ENCODE results near the gene IGHMBP2. TPM values are rescaled to one million over a fixed set of nuclear protein-coding genes. Genes with fewer than 3 reads are reported as not detected.
"Not testable (repeated sequence)": the region's sequence is repeated elsewhere in the genome, so short reads cannot be mapped to it uniquely, and the experiment has no call there.

Gene IGHMBP2
- 11.0 TPM for polyA plus RNA-seq (2013, experiment 1 of 2; ENCODE audit: insufficient read length)
- 12.5 TPM for polyA plus RNA-seq (2013, experiment 2 of 2; ENCODE audit: insufficient read length)

DNA sequence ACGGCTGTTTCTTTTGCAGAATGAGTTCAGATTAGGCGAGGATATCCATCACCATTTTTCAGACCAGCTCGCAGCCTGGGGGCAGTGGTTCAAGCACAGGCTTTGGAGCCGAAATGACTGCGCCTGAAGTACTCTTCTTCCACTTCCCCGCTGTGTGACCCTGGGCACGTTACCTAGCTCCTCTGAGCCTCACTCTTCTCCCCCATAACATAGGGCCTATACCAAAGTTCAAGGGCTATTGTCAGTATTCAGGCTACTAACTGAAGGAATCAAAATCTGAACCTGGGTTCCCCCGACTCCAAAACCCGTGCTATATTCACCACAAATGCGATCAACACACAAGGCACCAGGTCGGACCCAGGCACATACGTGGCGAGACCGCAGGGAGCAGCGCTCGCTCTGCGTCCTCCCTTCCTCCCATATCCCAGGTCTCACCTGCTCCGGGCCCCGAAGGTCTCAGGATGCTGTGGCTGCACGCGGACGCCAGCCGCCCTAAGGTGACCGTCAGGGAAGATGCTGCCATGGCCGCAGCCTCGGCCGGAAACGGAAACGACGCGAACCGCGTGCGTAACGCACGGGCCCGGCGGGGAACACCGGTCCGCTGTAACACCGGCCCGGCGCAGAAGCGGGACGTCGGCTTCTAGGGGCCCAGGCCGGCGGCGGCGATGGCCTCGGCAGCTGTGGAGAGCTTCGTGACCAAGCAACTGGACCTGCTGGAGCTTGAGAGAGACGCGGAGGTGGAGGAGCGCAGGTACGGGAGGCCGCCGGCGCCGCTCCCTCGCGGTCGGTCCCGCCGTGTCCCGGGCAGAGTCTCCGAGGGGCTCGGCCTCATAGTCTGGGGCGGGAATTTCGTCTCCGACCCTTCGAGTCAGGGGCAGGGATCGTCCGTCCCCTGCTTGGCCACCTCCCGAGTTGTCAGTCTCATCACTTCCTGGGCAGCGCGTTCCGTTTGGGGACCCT is at the start of gene IGHMBP2, which contains the start of gene MRPL21:
Gene IGHMBP2, plus strand, starts transcription at position 604 of the 960 bp plus-strand sequence. Its CDS starts 62 bp downstream, at position 666.
Gene MRPL21, minus strand, starts transcription at position 545 of the 960 bp plus-strand sequence. Its CDS starts 22 bp downstream, at position 523.
- DNase-seq = peak; percentile 83

DNA sequence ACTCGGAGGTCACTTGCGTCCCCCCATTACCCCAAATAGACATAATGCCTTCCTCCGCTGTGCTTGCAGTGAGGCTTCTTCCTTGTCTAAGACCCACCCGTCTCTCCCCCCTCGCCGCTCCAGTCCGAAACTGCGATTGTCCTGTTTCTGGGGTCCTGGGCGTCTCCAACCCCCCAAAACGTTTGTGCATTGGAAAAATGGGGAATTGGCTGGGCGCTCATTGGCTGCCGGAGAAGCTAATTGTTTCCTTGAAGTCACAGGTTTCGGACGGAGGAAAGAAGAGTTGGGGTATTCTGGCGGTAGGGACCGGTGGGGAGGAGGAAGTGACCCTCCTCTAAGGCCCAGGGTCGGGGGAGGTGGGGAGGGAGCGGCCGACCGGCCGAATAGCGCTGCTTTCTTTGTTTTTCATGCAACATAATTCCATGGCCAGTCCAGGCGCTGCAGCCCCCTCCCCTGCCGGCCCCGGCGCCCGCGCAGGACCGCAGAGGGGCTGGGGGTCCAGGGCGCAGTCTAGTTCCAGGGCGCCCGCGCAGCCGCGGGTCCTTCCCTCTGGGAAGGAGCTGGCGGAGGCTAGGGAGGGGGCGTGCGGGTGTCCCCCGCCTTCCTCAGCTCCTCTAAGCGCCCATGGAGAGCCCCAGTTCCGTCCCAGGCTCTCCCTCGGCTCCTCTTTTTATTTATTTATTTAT is 49.3 kb upstream of the IGHMBP2 start:
- no peak for DNase-seq

DNA sequence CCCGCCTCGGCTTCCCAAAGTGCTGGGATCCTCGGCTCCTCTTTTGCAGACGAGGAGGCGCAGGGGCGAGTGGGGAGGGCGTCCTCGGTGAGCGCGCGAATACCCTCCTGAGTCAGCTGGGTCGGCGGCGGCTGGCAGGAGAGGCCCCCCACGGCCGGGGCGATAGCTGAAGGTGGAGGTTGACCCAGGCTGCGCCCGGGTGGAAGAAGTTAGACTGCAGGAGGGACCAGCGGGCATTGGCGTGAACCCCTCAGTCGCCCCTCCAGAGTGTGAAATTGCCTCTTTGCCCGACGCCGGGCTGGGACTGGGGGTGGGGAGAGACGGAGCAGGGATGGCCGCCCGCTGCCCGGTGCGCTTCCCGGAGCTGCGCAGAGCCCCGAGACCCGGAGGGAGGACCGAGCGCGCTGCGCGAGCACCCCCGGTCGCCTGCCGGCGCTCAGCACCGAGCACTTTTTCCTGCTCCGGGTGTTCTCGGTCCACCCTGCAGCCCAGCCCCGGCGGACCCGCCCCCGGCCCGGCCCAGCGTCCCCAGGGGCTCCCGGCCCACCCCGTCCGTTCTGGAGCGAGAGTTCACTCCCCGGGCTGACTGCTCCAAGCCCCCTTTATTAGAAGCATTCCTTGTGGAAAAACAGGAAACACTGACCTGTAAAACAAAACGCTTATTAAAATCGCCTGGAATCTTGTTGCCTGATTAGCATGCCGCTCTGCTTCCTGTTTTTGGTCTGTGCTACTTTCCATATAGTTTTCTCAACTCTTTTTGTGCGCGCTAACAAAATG is 48.3 kb upstream of the IGHMBP2 start:
- DNase-seq = no peak

DNA sequence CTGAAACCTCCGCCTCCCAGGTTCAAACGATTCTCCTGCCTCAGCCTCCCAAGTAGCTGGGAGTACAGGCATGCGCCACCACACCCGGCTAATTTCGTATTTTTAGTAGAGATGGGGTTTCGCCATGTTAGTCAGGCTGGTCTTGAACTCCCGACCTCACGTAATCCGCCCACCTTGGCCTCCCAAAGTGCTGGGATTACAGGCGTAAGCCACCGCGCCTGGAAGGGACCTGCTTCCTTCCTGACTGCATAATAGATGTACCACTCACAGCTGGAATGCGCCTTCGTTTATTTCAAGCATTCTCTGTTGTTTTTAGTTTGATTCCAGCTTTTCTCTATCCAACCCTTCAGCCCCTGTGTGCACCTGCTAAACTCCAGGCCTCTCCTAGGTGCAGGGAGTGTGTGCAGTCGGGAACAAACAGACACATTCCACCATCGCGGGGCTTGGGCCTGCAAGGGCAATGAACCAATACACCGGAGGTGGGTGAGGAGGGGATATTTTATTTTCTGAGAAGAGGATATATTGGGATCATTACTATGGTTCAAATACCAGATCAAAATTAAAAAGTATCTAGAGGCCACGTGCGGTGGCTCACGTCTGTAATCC is 47.2 kb upstream of the IGHMBP2 start:
- DNase-seq = not testable (repeated sequence)

DNA sequence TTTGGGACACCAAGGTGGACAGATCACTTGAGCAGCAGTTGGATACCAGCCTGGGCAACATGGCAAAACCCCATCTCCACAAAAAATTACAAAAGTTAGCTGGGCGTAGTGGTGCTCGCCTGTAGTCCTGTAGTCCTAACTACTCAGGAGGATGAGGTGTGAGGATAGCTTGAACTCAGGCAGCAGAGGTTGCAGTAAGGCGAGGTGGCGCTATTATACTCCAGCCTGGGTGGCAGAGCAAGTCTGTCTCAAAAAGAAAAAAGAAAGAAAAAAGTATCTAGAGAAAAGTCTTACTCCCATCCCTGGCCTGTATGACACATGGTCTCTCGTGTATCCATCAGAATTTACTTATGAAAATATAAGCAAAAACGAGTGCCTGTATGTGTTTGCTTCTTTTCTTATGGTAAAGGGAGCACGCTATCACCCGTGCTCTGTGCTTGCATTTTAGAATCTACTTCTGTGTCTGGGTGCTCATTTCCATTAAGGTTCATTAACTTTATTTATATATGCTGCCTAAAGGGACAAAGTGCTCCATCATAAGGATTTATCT is 46.6 kb upstream of the IGHMBP2 start:
- DNase-seq = no peak

DNA sequence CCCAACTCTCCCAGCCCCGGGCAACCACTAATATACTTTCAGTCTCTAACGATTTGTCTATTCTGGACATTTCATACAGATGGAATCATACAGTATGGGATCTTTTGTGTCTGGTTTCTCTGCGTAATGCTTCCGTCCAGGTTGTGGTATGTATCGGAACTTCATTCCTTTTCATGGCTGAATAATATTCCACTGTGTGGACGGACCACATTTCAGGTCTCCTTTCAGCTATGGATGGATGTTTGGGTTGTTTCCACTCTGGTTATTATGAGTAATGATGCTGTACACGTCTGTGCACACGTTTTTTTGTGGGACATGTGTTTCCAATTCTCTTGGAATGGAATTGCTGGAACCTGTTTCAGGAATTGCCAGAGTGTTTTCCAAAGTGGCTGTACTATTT is 44.6 kb upstream of the IGHMBP2 start:
- DNase-seq = no peak

DNA sequence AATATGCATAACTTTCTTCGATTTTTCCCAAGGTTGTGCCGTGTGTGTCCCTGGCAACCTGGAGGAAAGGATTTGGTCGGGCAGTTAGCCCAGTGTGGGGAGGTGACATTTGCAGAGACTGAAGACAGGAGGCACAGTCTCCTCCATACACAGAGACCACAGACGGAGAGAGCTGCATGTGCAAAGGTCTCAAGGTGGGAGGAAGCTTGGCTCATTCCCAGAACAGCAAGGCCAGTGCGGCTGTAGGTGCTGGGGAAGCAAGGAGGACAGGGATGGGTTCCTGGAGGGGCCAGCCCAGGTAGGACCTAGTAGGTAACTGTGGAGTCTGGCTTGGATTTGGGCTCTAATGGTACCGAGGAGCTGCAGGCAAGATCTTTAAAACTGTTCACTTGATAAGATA is 41.3 kb upstream of the IGHMBP2 start:
- DNase-seq = no peak

DNA sequence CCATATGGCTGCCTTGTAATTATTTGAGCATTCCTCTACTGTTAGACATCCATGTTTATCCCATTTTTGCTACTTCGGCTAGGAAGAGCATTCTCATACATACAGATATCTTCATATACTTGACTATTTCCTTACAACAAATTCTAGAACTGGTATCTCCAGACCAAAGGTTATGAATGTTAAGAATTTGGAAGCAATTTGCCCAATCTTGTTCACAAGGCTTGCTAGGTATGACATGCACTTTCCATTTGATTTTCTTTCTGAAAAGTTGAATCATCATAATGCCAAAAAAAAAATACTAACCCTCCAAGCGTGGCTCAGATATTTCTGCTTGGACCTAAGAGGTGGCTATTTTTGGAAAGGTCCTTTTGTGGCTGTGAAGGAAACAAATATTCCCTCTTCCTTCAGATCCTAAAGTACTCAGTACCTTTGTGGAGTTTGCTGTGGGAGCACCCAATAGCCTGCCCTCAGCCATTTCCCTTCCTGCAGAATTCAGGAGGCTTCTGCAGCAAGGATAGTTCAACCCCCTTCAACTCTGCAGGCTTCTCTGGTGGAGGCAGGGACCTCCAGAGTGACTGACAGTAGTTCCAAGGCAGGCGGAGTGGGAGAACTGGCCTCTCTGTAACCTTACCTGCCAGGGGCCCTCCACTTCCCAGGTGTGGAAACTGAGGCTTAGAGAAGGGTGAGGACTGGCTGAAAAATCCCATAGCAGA is 40.0 kb upstream of the IGHMBP2 start:
- no peak for DNase-seq

DNA sequence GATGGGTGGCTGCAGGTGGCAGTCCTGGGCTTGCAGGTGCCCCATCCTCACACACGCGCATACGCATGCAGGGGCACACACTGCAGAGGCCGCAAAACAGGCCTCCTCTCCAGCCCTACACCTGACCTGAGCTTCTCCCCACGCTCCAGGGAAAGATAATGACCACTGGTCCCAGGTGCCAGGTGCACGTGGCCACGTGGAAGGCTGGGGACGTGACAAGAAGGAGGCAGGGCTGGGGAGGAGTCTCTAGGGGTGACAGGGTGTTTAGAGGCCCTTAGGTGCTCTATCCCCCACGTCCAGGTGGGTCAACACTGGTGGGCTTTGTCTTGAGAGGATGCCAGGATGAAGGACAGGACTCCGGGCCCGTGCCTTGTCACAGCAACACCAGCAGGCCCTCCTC is 38.5 kb upstream of the IGHMBP2 start:
- no peak for DNase-seq

DNA sequence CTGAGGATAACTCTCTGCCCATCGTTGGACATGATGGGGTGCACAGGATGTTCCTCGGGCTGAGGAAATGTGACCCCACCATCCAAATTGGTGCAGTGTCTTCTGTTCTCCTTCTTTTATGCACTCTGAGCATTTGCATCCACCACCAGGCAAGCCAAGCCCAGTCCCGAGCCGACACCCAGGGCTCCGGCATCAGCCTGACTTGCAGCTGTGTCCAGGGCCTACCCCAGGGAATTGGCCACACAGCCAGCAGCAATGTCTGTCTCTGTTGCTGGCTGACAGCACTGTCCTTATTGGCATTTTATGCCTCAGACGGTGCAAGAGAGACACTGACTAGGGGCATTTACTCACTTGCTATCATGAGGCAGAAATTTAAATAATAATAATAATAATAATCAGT is 36.6 kb upstream of the IGHMBP2 start:
- no peak for DNase-seq

DNA sequence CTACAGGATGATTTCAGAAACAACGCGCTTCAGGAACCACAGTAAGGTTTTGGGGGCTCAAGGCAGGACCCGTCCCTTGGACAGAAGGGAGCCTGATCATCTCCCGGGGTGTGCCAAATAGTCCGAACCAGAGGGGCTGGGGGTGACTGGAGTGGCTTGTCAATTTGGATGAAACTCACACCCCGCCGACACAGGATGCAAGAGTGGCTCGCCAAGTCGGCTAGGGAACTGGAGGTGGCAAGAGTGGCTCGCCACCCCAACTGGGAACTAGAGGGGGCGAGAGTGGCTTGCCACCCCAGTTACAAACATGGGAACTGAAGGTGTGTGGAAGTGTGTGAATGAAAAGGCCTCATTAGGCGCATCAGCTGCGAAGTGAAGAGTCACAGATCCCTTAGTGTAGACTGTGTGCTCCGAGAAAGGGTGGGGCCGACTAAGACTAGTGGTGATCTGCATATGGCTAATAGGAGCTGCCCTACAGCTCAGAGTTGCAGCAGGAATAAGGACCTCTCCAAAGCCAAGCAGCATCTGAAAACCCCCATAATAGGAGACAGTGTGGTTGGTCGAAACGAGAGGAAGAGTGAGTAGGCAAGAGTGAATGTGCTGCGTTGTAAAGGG is 35.4 kb upstream of the IGHMBP2 start:
- DNase-seq = no peak

DNA sequence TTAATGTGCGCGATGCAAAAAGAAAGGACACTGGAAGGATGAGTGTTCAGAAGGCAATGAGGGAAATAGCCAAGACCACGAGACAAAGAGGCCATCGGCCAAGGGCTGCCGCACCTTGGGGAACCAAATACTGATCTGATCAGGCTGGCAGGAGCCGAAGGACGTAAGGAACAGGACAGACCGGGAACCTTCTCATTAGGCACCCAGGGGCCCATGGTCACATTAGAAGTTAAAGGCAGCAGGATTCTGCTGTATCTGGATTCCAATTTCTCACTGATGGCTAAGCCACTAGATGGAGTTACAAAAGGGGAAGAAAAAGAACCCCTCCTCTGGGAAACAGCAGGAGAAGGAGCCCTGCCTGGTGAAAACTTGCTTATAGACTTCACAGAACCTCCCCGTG is 33.2 kb upstream of the IGHMBP2 start:
- DNase-seq = no peak

DNA sequence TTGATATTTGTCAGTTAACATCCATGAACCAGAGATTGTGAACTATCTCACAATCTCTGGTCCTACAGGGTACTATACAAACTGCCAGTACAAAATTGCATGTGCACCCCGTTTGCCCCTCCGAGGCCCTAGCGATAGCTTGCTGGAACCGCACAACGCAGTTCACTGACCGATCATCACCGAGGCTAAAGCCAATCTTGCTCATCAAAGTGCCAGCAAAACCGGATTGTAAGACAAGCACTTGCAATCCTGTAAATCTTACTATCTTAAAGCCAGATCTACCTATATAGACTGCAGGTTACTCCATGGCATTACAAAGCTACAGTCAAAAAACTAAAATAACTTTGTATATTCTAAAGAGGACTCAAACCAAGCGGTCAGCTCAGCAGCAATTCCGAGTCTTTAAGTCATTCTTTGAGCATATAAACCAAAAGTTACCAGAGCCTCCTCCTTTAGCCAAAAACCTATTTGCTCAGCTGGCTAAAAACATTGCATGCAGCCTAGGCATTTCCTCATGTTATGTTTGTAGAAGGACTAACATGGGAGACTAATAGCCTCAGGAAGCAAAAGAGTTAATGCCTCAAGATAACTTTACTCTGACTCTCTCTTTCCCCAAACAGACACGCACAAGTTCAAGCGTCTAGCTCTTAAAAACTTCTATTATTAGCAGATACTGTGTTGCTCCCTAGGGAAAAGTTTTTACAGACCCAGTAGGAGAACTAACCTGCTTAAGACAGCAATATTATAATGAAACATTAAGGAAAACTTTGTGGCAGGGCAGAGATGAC is 31.3 kb upstream of the IGHMBP2 start:
- DNase-seq = peak; percentile 87

DNA sequence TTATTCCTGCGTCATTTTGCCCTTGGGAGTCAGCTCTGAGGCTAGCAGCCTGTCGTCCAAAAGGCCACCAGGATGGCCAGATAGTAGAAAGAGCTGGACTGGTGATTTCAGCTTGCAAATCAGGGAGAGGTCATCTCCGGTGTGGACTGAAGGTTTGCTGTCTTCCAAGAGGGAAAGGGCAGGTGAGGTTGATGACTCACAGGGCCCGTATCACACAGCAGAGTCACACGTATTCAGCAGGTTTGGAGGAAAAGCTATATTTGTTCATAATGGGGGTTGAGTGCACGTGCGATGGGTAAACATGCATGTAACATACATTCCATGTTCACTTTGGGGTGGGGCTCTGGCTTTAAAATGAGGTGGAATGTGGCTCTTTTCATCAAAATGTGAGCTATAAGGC is 25.7 kb upstream of the IGHMBP2 start:
- DNase-seq = no peak

DNA sequence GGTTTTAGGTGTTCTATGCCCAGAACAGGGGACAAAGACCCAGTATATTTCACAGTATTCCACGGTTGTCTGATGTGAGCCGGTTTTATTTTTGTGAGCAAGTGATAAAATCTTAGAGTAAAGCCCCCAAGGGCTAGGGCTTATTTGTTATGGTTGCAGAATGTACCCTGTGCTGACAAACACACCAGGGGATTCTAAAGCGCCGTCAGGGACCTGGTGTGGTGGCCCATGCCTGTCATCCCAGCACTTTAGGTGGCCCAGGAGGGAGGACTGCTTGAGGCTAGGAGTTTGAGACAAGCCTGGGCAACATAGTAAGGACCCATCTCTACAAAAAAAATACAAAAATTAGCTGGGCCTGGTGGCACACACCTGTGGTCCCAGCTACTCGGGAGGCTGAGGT is 22.8 kb upstream of the IGHMBP2 start:
- DNase-seq = no peak

DNA sequence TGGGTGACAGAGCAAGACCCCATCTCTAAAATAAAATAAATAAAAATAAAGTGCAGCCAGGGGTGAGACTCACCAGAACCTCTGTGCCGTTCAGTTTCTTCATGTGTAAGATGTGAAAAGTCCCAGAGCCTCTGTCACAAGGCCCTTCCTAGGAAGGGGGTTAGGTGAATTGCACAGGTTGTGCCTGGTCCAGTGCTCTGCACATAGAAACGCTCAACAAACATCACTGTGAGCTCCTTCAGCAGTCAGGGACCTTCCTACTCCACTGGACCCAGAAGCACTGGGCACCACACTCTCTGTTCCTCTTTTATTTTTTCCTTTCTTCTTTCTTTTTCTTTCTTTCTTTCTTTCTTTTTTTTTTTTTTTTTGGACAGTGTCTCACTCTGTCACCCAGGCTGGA is 22.4 kb upstream of the IGHMBP2 start:
- DNase-seq = no peak

DNA sequence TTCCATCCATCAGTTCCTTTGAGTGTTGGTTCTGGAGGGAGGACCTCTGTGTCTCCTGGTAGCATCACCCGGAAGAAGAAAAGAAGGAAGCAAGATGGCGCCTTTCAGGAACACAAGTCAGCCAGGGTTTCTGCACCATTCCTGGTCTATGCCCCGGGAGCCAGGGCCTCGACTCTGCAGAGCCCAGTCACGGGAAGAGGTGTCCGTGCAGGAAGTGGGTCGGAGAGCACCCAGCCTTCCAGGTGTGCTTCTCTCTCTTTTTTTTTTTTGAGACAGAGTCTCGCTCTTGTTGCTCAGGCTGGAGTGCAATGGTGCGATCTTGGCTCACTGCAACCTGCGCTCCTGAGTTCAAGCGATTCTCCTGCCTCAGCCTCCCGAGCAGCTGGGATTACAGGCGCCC is 21.3 kb upstream of the IGHMBP2 start:
- no peak for DNase-seq

DNA sequence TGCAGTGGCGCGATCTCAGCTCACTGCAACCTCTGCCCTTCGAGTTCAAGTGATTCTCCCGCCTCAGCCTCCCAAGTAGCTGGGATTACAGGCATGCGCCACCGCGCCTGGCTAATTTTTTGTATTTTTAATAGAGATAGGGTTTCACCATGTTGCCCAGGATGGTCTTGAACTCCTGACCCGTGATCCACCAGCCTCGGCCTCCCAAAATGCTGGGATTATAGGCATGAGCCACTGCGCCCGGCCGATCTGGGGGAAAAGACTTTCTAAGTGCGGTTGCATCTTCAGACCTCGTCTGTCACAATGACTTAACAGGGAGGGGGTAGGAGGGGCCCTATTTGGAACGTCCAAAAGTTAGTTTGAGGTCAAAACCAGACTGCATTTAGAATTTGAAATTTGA is 18.9 kb upstream of the IGHMBP2 start:
- DNase-seq = not testable (repeated sequence)

DNA sequence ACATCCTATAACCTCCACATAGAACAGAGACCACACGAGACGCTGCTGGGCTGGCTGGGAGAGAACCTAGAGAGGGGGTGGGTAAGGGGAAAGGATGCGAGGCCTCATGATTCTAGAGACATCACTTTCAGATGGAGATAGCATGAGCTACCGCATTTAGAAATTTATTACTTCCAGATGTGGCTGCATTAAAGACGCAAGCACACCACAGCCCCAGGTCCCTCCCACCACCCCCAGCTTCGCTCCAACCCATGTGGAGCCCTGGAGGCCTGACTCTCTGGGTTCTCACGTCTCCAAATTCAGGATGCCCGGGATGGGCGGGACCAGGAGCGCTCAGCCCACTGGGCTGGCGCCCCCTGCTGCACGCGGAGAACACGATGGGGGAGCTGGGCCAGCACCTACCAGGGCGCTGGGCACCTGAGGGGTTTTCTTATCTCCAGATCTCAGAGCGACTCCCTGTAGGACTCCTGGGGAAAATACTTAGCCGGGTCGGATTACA is 13.7 kb upstream of the IGHMBP2 start:
- peak; percentile 99 for DNase-seq

All from fibroblast of skin of scalp (primary cell).